HG03571 (cell line): ENCODE results near the gene PER3.
"Not testable (repeated sequence)": the region's sequence is repeated elsewhere in the genome, so short reads cannot be mapped to it uniquely, and the experiment has no call there.

ENCODE experiments used
- ATAC-seq: cut with Tn5 transposase; IDR thresholded peaks from one replicate; pipeline ENCODE4 v1.9.1; 2021; ENCODE audit not compliant: unreplicated experiment

PER3 gene

DNA sequence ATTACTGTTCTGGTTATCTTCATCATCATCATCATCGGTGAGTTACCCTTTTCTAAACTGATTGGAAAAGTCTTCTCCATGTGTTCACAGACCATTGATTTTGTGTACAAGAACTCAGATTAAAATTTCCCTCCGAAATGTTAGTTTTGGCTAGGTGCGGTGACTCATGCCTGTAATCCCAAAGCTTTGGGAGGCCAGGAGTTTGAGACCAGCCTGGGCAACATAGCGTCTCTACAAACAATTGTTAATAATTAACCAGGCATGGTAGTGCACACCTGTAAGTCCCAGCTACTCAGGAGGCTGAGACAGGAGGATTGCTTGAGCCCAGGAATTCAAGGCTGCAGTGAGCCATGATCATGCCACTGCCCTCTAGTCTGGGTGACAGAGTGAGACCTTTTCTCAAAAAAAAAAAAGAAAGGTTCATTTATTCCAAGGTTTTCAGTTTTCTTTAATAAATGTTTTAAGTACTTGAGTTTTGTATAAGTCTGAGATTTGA lies 5.9 kb upstream of the PER3 start:
- no peak for ATAC-seq

DNA sequence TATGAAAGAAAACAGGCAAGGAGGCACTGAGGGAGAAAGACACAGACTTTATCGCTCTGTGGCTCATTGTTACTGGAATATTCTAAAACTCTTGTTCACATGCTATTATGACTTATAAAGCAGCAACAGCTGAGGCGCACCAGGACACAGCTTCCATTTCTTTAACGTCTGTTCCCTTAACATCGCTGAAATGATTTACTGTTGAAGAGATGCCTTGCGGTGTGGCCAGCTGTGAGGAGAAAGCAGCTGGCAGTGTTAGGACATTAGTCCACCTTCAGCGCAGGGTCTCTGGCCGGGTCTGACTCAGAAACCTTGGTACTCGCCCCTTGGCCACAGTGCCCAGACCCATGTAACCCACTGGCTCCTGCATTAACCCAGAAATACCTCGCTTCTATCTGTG lies 3.1 kb upstream of the PER3 start:
- no peak for ATAC-seq

DNA sequence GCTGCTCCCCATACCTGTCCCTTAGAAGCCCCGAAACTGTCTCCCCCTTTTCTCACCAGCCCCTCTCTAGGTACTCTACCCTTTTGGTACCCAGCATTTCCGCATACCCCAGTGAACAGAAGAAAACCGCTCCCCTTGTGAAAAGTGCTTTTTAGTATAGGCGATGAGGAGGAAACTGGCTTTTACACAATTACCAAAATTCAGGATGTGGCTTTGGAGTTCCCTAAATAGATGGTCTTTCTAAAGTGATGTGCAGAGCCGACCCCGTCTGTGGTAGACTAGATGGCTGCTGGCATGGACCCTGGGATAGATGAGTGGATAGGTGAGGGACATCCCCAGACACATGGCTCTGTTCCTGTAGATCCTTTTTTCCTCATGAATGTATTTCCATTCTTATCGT lies 2.6 kb upstream of the PER3 start:
- no peak for ATAC-seq

DNA sequence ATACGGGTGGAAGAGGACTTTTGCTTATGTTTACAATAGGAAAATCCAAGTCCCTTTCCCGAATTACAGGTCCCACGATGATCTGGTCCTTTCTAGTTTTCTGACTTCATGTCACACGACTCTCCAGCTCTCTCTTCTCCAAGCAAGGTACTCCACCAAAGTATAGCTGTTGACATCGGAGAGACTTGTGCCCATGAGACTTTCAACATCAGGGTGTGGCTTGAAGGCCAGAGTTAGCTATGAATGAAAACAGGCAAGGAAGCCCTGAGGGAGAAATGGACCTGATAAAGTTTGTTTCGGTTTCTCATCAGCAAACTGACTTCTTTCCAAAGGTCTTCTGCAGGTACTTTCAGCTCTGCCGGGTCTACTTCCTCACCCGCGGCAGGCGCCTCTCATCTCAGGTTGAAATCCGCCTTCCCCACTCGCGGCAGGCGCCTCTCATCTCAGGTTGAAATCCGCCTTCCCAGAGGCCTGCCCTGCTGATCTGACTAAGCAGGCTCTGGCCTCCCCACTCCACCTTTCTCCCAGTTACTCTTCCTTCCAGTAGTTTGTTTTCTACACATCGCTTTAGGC lies 2.1 kb upstream of the PER3 start:
- ATAC-seq: no peak

DNA sequence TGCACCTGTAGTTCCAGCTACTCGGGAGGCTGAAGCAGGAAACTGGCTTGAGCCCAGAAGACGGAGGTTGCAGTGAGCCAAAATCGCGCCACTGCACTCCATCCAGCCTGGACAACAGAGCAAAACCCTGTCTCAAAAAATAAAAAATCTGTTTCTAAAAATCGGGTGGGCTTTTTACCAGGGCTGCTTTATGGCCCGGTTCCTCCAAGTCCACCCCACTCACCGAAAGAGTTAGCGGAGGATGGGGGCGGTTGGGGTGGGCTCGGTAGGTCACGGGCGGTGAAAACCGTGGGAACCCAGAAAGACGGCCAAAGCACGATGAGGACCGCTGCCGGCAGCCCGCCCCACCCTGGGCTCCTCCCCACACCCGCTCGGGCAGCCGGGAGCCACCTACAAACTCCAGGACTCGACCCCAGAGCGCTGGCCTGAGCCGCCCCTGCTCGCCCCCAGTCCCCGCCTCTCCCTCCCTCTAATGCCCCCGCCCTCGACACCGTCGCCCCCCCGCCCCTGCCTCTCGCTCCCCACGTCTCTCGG lies 846 bp upstream of the PER3 start:
- no peak for ATAC-seq

DNA sequence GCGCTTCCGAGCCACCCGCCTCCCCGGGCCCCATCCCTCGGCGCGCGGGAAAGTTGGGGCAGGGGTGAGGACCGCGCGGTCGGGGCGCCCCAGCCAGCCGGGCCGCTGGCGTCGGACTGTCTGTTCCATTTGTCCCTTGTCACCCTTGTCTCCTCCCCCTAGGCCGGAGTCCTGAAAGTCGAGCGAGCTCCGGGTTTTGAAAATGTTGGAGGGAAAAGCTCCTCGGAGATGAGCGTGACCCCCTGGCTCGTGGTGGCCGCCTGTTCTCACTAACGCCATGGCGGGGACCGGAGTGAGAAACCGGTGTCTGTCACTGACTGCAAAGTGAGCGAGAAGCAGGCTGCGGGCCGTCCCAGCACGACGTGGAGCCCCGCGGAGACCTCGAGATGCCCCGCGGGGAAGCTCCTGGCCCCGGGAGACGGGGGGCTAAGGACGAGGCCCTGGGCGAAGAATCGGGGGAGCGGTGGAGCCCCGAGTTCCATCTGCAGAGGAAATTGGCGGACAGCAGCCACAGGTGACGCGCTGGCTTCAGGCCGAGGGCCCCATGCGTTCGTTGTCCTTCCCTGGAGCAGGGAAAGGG lies 491 bp downstream of the PER3 start:
- ATAC-seq: no peak

DNA sequence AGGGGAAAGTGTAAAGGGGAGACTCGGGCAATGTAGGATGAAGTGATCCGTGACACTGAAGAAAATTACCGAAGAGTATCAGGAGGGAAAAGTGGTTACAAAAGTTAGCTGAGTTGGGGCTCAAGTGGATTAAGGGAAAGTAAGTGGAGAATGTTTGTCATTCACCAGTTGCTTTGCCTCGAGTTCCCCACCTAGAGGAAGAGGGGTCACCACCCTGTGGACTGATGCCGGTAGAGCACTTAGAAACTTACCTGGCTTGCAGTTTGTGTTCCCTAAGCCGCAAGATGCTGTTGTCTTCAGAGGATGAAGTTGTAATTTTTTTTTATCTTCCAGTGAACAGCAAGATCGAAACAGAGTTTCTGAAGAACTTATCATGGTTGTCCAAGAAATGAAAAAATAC lies 1.0 kb downstream of the PER3 start:
- no peak for ATAC-seq

DNA sequence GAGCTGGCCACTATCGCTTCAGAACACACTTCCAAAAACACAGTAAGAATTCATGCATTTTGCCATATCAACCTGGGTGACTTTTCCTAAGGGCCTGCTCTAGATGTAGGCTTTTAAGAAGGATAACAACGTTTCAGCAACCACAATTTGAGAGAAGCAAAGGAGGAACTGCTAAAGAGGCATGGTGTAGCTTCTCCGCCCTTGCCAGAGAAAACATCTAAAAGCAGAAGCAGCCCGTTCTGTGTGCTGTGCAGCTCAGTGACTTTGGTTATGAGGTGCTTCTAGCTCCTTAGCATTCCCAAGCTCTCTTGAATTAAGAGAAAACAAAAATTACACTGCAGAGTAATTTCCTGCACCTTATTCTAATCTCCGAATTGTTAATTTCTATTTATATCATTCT lies 2.7 kb downstream of the PER3 start:
- ATAC-seq: no peak

DNA sequence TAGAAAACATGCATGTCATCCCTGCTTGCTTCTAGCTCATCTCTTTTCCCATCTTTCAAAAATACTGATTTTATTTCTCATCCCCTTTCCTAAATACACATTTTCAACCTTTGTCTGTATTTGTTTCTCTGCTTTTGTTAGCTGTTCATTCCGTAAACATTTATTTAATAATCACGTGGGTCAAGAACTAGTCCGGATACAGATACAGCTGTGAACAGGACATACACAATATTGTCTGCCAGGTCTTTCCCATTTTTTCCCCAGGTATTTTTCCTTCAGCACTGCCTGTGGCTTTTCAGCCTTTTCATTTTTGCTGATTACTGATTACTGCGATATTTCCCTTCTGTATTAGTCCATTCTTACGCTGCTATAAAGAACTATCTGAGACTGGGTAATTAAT lies 5.7 kb downstream of the PER3 start:
- no peak for ATAC-seq

DNA sequence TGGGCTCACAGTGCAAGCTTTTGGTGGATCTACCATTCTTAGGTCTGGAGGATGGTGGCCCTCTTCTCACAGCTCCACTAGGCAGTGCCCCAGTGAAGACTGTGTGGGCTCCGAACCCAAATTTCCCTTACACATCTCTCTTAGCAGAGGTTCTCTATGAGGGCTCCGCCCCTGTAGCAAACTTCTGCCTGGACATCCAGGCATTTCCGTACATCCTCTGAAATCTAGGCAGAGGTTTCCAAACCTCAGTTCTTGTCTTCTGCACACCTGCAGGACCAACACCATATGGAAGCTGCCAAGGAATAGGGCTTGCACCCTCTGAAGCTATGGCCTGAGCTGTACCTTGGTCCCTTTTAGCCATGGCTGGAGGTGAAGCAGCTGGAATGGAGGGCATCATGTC lies 6.9 kb downstream of the PER3 start:
- ATAC-seq: not testable (repeated sequence)

DNA sequence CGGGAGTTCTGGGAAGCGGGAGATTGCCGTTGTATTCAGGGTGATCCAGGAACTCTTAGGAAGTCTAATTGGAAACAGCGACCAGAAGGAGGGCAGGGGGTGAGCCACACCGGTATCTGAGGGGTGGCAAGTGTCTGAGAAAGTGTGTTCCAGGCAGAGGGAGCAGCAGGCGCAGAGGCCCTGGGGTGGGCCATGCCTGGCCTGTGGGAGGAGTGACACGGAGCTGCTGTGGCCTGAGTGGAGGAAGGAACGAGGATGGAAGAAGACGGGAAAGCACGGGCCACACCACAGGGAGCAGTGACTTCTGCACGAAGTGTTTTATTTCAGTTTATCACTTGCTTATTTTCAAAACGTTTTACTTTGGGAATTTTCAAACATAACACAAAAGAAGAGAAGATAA lies 11.3 kb downstream of the PER3 start:
- no peak for ATAC-seq

DNA sequence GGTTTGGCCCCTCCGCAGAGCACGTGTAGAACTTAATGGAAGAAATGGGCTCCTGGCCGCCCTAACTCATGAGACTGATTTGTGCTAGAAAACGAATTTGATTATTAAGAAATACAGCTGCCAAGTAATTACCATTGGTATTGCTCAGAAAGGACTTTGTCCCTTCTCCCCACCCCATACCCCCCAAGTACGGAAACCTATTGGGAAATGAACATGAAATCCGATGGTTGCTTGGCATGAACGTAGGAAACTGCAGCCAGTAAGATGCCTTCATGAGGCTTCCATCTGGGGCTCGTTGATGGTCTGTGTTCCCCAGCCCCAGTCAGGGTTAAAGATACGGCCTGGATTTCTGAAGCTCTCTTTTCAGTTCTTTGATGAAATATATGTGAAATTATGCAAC lies 21.4 kb downstream of the PER3 start:
- ATAC-seq: no peak

DNA sequence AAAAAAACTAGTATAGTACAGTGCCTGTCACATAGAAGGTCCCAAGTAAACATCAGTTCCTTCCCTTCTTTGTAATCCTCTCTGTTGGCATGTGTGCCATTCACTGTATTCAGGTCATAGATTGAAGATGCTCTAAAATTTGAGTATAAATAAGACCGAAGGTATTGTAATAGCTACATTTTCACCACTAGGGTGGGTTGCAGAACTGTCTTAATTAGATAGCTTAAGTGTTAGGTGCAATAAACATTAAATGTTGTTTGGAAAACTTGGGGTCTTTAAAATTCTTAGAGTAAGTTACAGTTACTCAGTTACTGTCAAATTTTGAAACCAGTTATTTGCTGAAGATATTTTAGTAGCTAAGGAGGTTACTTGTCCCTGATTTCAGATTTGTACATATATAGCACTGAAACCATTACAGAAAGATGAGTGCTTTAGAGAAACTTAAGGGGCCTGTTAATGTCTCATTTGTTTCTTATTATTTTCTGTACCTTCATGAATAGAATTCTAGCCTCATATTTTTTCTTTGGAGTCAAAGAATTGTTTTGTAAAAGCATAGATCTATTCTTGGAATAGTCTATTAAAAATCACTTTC lies 24.3 kb downstream of the PER3 start:
- no peak for ATAC-seq

DNA sequence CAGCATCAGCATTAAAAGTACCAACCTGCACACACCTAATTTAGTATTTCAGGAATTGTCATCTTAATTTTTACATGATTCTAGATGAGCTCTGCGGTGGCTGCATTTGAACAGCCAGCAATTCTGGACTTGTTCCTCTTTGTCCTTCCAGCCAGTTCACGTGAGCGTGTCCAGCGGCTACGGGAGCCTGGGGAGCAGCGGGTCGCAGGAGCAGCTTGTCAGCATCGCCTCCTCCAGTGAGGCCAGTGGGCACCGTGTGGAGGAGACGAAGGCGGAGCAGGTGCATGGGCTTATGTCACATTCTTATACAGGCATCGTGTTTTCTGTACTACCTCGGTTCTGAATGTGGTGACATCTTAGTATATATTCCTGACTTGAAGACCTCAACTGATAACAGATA lies 25.7 kb downstream of the PER3 start:
- ATAC-seq: no peak

DNA sequence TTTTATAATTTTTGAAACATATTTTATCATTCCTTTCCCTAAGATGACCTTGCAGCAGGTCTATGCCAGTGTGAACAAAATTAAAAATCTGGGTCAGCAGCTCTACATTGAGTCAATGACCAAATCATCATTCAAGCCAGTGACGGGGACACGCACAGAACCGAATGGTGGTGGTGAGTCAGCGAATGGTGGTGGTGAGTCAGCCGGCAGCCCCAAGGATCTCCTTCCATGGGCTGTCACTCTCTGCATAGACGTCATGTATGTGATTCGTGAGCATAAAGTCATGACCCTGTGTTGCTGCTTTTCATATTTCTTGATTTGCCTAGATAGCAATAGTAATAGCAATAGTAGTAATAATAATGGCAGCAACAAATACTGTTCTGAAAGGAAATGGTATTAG lies 26.3 kb downstream of the PER3 start:
- ATAC-seq: no peak

DNA sequence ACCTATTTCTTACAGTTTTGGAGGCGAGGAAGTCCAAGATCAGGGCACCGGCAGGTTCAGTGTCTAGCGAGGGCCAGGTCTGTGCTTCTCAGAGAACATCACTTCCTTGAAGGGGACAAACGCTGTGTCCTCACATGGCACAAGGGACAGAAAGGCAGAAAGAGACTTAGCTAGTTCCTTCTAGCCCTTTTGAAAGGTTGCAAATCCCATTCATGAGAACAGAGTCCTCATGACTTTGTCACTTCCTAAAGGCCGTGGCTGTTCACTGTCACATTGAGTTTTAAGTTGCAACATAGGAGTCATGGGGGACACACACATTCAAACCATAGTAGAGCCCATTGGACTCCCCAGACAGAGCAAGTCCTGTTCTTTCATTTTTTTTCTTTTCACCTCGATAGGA lies 27.4 kb downstream of the PER3 start:
- no peak for ATAC-seq

DNA sequence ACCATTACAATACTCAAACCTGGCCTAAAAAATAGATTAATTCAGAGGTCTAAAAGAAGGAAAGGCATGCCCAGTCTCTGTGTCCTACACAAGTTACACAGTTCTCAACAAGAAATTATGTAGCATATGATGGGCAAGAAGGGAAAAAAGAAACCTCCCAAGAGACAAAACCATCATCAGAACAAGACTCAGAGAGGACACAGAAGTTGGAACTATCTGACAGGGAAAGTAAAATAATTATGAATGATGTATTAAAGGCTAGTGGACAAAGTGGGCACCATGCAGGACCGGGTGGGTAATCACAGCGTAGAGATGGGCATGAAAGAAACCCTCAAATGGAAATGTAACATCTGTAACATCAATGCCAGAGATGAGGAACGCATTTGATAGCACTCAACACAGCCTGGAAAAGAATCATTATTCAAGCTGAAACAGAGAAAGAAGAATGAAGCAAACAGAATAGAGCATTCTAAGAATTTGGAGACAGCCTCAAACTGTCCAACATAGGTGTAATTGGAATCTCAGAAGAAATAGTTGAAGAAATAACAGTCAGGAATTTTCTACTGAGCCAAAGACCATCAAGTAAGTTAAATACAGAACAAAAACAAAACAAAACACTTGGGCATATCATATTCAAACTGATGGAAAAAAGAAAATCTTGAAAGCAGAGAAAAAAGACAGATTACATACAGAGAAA lies 29.7 kb downstream of the PER3 start:
- no peak for ATAC-seq

DNA sequence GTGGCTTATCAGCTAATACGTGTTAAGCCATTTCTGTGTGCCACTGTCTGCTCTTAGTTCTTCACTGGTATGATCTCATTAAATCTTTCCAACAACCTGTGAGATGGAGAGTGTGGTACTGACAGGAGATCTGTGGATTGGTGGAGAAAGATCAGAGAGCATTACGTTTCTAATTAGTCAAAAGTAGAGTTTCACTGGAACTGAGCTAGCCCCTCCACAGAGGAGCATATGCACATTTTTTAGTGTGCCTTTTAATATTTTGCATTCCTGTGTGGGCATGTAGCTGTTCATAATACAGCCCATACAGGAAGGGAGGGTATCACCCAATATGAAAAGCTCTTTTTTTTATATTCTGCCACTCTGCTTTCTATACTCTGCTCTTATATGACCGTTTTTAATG lies 37.2 kb downstream of the PER3 start:
- ATAC-seq: no peak

DNA sequence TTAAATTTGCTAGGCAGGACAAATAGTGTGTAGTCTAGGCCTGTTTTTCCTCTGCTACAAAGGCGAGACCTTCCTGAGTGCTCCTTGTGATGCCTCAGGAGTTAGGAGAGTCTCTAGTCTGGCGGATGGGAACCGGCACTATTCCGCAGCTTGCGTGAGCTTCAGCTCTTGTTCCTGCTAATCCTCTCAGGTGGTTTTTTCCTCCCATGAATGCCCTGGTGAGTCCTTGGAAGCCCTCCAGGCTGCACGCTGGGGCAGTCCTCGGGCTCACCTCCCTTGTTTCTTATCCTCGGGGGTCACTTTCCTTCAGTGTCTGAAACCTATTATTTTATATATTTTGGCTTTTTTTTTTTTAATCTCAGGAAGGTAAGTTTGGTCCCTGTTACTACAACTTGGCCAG lies 40.6 kb downstream of the PER3 start:
- ATAC-seq: no peak

DNA sequence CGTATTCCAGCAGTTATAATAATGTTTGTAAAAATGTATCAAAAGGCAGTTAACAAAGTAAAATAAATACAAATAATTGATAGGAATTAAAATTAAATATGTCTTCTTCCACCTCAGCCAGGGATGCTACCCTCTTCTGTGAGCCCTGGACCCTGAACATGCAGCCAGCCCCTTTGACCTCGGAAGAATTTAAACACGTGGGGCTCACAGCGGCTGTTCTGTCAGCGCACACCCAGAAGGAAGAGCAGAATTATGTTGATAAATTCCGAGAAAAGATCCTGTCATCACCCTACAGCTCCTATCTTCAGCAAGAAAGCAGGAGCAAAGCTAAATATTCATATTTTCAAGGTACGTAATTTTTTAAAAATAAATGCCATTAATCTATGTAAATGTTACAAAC lies 42.3 kb downstream of the PER3 start:
- ATAC-seq: no peak

DNA sequence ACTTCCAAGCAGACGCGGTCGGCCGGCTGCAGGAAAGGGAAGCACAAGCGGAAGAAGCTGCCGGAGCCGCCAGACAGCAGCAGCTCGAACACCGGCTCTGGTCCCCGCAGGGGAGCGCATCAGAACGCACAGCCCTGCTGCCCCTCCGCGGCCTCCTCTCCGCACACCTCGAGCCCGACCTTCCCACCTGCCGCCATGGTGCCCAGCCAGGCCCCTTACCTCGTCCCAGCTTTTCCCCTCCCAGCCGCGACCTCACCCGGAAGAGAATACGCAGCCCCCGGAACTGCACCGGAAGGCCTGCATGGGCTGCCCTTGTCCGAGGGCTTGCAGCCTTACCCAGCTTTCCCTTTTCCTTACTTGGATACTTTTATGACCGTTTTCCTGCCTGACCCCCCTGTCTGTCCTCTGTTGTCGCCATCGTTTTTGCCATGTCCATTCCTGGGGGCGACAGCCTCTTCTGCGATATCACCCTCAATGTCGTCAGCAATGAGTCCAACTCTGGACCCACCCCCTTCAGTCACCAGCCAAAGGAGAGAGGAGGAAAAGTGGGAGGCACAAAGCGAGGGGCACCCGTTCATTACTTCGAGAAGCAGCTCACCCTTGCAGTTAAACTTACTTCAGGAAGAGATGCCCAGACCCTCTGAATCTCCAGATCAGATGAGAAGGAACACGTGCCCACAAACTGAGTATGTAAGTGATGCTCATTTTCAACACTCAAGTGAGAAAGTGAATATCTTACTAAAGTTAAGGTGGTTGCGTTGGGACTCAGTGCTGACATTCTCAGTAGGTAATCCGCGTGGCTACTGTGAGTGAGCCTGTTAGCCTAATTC lies 43.2 kb downstream of the PER3 start:
- ATAC-seq: no peak
